Right atrium auricular region (tissue), 2 donors: Measurements from ENCODE around the gene FOXC2. TPM values are rescaled to one million over a fixed set of nuclear protein-coding genes. Genes with fewer than 3 reads are reported as not detected.

Experiments used
- DNase-seq: peaks from one replicate; pipeline ENCODE4 v3.0.0-alpha.2; 2019; ENCODE audit warnings: low spot score
- H3K27ac ChIP-seq, 2 donors: fragments of 200-600 bp; sonication (generic); 1 replicate in 1 of 2; 2 replicates in 1 of 2; pipeline ENCODE4 v1.5.1; 2016 to 2019
- H3K27me3 ChIP-seq, 2 donors: fragments of 200-600 bp; sonication (generic); one replicate each; pipeline versions ENCODE4 v1.5.1 to v1.6.0; 2017 to 2019
- H3K36me3 ChIP-seq: fragments of 200-600 bp; sonication (generic); one replicate; pipeline ENCODE4 v1.5.1; 2016
- H3K4me1 ChIP-seq, 2 donors: fragments of 200-600 bp; sonication (generic); one replicate each; pipeline versions ENCODE4 v1.5.1 to v1.6.0; 2017 to 2019
- H3K4me3 ChIP-seq, 2 donors: fragments of 200-600 bp; sonication (generic); 1 replicate in 1 of 2; 2 replicates in 1 of 2; pipeline ENCODE4 v1.5.1; 2017 to 2019; ENCODE audit warnings: mild to moderate bottlenecking in 1 of 2, moderate library complexity in 1 of 2
- H3K9me3 ChIP-seq, 2 donors: fragments of 200-600 bp; sonication (generic); one replicate each; pipeline ENCODE4 v1.5.1; 2019
- total RNA-seq, 2 donors: library from RNA; depleted of rRNA; stranded (reverse); fragments of >200 nt; gene quantifications; one replicate each; pipeline ENCODE4 v1.1.0, GENCODE V29; 2016
- TF ChIP-seq, protein P1 (sequence below), 2 donors: fragments of 200-600 bp; sonication (generic); IDR thresholded peaks; one replicate each; pipeline ENCODE4 v1.5.1; 2019; ENCODE audit warnings: antibody characterized with exemption in 2 of 2

Gene FOXC2
- total RNA-seq, 2 donors from 2014 or later: 2.6 to 2.9 TPM

DNA sequence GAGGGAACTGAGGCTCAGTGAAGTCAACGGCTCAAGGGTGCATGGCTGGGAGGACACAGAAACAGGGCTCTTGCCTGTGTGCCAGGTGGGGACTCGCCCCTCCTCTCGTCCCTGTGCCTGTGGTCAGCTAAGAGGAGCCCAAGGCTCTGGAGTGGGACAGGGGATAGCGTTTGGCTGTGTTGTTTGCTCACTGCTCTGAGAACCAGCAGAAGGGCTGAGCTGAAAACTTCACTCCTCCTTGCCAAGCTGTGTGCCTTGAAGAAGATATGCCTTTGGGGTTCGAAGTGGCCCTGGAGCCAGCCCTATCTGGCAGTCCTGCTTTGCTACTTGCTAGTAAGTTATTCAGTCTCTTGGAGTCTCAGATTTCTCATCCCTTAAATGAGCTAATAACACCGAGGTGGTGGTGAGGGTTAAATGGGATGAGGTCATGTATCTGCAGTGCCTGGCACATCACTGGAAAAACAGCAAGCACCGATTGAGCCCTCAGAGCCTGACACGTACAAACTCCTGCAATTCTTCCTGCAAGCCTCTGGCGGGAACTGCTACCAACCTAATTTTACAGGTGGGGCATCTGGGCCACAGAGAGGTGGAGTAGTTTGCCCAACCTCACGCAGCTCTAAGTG is 29.5 kb downstream of the FOXC2 start:
- DNase-seq: no peak
- Histone ChIP-seq H3K36me3 (no peaks in the 10 kb centered on the region), H3K4me3 (no peak overlapping the region), H3K27me3 (no peaks in the 10 kb centered on the region), H3K4me1 (no peaks in the 10 kb centered on the region), H3K9me3 (no peaks in the 10 kb centered on the region), H3K27ac (no peak overlapping the region)
- TF ChIP-seq, protein P1, sequence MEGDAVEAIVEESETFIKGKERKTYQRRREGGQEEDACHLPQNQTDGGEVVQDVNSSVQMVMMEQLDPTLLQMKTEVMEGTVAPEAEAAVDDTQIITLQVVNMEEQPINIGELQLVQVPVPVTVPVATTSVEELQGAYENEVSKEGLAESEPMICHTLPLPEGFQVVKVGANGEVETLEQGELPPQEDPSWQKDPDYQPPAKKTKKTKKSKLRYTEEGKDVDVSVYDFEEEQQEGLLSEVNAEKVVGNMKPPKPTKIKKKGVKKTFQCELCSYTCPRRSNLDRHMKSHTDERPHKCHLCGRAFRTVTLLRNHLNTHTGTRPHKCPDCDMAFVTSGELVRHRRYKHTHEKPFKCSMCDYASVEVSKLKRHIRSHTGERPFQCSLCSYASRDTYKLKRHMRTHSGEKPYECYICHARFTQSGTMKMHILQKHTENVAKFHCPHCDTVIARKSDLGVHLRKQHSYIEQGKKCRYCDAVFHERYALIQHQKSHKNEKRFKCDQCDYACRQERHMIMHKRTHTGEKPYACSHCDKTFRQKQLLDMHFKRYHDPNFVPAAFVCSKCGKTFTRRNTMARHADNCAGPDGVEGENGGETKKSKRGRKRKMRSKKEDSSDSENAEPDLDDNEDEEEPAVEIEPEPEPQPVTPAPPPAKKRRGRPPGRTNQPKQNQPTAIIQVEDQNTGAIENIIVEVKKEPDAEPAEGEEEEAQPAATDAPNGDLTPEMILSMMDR (IDR thresholded peaks at IDR 0.05): no peak

DNA sequence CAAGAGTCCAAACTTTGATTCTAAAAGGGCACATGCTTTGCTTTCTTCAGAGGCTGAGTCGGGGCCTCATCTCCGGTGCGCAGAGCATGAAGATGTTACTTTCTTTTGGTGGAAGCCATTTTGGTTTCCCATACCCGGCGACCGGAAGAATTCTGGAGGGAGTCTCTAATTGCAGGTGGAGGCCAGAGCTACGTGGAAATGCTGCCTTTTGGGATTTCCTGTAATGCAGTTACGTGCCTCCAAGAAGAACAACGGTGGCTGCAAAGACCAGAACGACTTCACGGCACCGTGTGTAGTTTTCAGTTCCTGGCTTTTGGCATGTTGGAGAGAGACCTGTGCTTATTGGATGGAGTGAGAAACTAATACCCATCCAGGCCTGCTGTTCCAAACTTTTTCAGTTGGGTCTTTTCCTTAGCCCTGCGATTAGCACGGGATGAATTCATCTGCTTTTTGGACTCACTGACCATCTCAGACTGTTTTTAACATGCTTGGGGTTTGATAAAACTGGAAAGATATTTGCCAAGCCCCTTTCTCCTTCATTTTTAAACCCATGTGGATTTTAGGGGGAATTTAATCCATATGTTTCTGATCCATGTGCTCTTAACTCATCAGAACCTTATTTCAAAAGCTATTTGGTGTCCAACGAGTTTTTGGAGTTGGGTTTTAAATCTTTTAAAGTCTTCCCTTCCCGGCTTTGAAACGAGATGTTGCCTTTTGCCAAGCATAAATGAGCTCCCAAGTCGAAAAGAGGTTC is 30.7 kb downstream of the FOXC2 start:
- Histone ChIP-seq H3K9me3 (no peaks in the 10 kb centered on the region), H3K36me3 (no peaks in the 10 kb centered on the region), H3K27me3 (no peaks in the 10 kb centered on the region), H3K4me1 (no peaks in the 10 kb centered on the region), H3K4me3 (no peak overlapping the region), H3K27ac (peak overlapping the region in 1 of 2 donors; percentile 2)
- no peak for DNase-seq
- TF ChIP-seq, protein P1 (IDR thresholded peaks at IDR 0.05): no peak

DNA sequence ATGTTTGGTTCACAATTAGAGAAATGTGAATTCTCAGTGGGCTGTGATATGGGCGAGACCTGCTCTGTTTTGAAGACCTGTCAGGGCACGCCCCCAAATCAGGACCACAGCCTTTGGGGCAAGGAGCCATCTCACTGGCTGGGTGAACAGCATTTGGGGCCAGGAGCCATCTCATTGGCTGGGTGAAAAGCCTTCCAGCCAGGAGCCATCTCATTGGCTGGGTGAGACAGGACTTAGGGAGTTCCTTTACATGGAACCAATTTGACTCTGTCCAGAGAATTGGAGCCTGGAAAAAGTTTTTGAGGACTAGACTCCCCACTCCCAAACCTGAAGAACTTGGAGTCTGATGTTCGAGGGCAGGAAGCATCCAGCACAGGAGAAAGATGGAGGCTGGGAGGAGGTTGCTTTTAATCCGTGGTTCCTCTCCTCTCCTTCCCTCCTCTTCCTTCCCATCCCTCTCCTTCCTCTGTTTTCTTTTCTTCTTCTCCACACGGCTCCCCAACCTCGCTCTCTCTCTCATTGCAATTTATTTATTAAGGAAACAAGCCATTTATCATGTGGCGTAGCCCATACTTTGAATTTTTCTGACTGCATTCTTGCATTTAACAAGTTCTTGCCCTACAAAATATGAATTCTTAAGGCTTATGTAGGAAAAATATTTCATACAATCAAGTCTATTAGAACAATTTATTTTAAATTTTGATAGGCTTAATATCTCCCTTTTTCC is 31.4 kb downstream of the FOXC2 start:
- peak; percentile 79 for DNase-seq
- no peaks in the 10 kb centered on the region for H3K27me3 ChIP-seq
- no peaks in the 10 kb centered on the region for H3K9me3 ChIP-seq
- H3K4me1 ChIP-seq: no peaks in the 10 kb centered on the region
- H3K4me3 ChIP-seq: no peak overlapping the region
- peak overlapping the region in 1 of 2 donors; percentile 2 for H3K27ac ChIP-seq
- TF ChIP-seq, protein P1 (IDR thresholded peaks at IDR 0.05): no peak
- no peaks in the 10 kb centered on the region for H3K36me3 ChIP-seq

DNA sequence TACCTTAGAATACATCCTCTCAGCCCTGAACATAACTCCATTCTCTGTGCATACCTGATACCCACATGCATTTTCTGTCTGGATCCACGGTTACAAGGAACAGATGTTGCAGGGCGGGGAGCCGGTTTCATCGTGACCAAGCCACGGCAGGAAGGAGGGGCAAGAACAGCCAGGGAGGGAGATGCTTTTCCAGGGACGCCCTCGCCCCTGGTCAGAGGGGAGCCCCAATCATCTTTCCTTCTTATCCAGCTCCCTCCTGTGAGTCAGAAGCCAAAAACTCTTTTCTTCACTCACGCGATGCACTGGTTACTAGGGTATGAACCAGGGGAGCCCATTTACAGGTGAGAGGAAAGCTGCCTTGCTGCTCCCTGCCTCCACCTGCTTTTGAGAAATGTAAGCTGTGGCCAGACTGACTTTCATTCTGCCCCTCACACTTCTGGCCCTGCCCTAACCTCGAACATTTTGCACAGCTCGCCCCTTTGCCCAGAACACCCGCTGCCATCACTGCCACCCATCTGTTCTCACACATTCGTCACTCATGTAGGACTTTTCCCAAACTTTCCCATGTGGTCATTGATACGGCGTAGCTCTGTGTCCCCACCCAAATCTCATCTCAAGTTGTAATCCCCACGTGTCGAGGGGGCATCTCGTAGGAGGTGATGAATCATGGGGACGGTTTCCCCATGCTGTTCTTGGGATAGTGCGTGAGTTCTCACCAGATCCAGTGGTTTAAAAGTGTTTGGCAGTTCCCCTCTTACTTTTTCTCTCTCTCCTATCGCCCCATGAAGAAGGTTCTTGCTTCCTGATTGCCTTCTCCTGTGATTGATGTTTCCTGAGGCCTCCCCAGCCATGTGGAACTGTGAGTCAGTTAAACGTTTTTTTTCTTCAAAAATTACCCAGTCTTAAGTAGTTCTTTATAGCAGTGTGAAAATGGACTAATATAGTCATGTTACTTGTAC is 32.3 kb downstream of the FOXC2 start:
- no peaks in the 10 kb centered on the region for H3K27me3 ChIP-seq
- peak overlapping the region in 1 of 2 donors; percentile 2 for H3K27ac ChIP-seq
- no peak for DNase-seq
- no peaks in the 10 kb centered on the region for H3K4me1 ChIP-seq
- no peak overlapping the region for H3K4me3 ChIP-seq
- TF ChIP-seq, protein P1 (IDR thresholded peaks at IDR 0.05): no peak
- H3K9me3 ChIP-seq: no peaks in the 10 kb centered on the region
- no peaks in the 10 kb centered on the region for H3K36me3 ChIP-seq

DNA sequence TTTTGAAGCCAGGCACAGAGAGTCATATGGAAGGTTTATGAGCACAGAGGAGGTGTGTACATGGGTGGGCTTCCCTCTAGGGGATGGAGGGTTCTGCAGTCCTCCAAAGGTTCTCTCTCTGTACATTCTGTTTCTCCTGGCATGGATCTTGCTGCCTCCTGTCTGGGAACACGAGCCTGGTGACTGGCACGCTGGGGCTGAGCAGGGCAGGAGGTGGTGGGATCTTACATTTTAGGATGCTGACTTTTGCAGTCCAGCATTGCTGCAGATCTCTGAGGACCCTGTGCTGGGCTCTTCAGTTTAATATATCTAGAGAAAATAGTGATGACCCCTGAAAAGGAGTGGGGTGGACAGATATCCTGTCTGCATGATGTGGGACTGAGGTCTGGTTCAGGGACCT is 34.7 kb downstream of the FOXC2 start:
- Histone ChIP-seq H3K4me1 (no peaks in the 10 kb centered on the region), H3K27me3 (no peaks in the 10 kb centered on the region), H3K9me3 (no peaks in the 10 kb centered on the region), H3K36me3 (no peaks in the 10 kb centered on the region), H3K4me3 (no peak overlapping the region), H3K27ac (no peak overlapping the region)
- TF ChIP-seq, protein P1 (IDR thresholded peaks at IDR 0.05): no peak
- no peak for DNase-seq
